Activated B cell treated with CpG ODN at 0.5 μM for 24 hours (primary cell): ENCODE measurements around the gene MZF1. TPM values are rescaled to one million over a fixed set of nuclear protein-coding genes. Genes with fewer than 3 reads are reported as not detected.

Experiments
- ATAC-seq: fragments of 200-7000 bp; cut with Tn5 transposase; one replicate; pipeline ENCODE4 v1.10.0; 2021; ENCODE audit warnings: low read depth, mild to moderate bottlenecking, moderate library complexity
- CTCF ChIA-PET: fragments of 350-600 bp; sonication (Branson Sonifier 250); formaldehyde crosslinking; loops from one replicate; lab custom pipeline; 2021; ENCODE audit warnings: antibody characterized with exemption; lab: Charles Lee
- POLR2A ChIA-PET: fragments of 350-600 bp; sonication (Branson Sonifier 250); formaldehyde crosslinking; loops from one replicate; lab custom pipeline; 2021; ENCODE audit warnings: antibody characterized with exemption; lab: Charles Lee
- DNase-seq: peaks from one replicate; pipeline ENCODE4 v3.0.0; 2022
- H3K27ac Mint-ChIP-seq: one replicate; pipeline ENCODE4 v1.8.0; 2020; ENCODE audit warnings: mixed read lengths
- H3K27me3 Mint-ChIP-seq: one replicate; pipeline ENCODE4 v1.8.0; 2021; ENCODE audit warnings: mixed read lengths
- H3K36me3 Mint-ChIP-seq: one replicate; pipeline ENCODE4 v1.8.0; 2021; ENCODE audit warnings: low read depth, mixed read lengths
- H3K4me1 Mint-ChIP-seq: one replicate; pipeline ENCODE4 v1.8.0; 2021; ENCODE audit warnings: mixed read lengths
- H3K4me3 Mint-ChIP-seq: one replicate; pipeline ENCODE4 v1.8.0; 2020; ENCODE audit warnings: mild to moderate bottlenecking, mixed read lengths
- H3K9me3 Mint-ChIP-seq: one replicate; pipeline ENCODE4 v1.8.0; 2020; ENCODE audit warnings: mixed read lengths
- intact Hi-C: fragments of 100-400 bp; cut with micrococcal nuclease; formaldehyde crosslinking; loops from one replicate; pipeline ENCODE4 v1.15.1; 2024
- total RNA-seq: library from RNA; stranded (reverse); gene quantifications from 2 replicates; pipeline ENCODE4 v1.2.3, GENCODE V29; 2022
- TF ChIP-seq, protein P1 (sequence below): fragments of 200-600 bp; IDR thresholded peaks from one replicate; pipeline ENCODE4 v1.8.0; 2022; ENCODE audit warnings: antibody characterized with exemption, mild to moderate bottlenecking

The MZF1 gene
- total RNA-seq, 1 donor from 2014 or later = 54.5 TPM

DNA sequence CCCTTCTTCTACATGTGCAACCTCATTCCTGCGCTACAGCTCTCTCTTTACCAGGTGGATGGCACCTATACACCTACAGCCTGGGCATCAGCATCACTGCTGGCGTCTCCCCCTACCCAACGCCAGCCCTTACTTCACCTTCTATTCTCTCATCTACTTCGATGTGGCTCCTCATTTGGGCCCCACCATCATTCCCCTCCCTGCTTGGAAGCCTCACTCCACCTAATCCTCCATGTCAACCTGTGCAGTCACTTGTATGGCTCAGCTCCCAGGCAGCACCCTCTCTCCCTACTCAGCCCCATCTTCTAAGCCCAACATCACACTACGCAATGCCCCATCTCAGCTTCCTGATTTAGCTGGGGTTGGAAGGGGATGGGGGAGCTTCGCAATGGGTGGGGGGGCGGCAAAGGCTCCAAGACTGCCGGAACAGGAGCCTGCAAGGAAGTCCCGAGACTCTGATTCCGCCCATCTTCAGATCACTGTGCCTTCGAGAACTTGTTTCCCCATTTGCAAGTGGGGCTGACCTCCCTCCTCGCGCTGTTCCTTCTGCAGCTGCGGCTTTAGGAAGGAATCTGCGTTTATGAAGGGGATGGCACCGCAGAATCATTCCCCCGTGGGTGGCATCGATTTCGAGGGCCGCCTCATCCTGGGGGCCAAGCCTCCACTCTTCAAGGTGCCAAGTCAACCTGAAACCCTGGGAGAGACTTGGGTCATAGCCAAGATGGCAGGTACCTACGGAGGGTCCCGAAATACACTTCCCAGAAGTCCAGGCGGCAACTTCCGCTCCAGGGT is 913 bp downstream of the MZF1 start:
- H3K4me1 Mint-ChIP-seq = peaks cover 43% of the 10 kb centered on the region
- H3K27ac Mint-ChIP-seq = peak overlapping the region; percentile 100
- peaks cover 27% of the 10 kb centered on the region for H3K36me3 Mint-ChIP-seq
- TF ChIP-seq, protein P1, sequence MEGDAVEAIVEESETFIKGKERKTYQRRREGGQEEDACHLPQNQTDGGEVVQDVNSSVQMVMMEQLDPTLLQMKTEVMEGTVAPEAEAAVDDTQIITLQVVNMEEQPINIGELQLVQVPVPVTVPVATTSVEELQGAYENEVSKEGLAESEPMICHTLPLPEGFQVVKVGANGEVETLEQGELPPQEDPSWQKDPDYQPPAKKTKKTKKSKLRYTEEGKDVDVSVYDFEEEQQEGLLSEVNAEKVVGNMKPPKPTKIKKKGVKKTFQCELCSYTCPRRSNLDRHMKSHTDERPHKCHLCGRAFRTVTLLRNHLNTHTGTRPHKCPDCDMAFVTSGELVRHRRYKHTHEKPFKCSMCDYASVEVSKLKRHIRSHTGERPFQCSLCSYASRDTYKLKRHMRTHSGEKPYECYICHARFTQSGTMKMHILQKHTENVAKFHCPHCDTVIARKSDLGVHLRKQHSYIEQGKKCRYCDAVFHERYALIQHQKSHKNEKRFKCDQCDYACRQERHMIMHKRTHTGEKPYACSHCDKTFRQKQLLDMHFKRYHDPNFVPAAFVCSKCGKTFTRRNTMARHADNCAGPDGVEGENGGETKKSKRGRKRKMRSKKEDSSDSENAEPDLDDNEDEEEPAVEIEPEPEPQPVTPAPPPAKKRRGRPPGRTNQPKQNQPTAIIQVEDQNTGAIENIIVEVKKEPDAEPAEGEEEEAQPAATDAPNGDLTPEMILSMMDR = no peak
- ChIA-PET POLR2A (interaction anchor here (0.9 to 4.5 kb wide), 9 partner anchors 8 to 164 kb away, joined by 3 to 63 read pairs (median 6); partner anchors contain the start of genes CHMP2A, TRIM28, UBE2M and ZBTB45), CTCF (interaction anchor here (1.3 to 1.9 kb wide), 2 partner anchors 17 to 52 kb away, joined by 3 to 7 read pairs; partner anchors contain the start of genes CHMP2A and ZBTB45)
- ATAC-seq = no peak
- DNase-seq = no peak
- no peaks in the 10 kb centered on the region for H3K9me3 Mint-ChIP-seq
- intact Hi-C loops = loop anchor here (1.0 kb wide), 2 partner anchors 9 to 210 kb away; partner anchors contain the start of gene ZNF497
- peak overlapping the region; percentile 97 for H3K4me3 Mint-ChIP-seq
- H3K27me3 Mint-ChIP-seq = no peaks in the 10 kb centered on the region

GRCh38 chr19:58571575-58571947 is 1.6 kb downstream of the MZF1 start:
- DNase-seq (no peak), ATAC-seq (no peak)
- H3K4me3 Mint-ChIP-seq = no peak overlapping the region
- intact Hi-C loops = no loop called here
- CTCF ChIA-PET = interaction anchor here (1.3 to 1.9 kb wide), 2 partner anchors 16 to 52 kb away, joined by 3 to 7 read pairs; partner anchors contain the start of genes CHMP2A and ZBTB45
- peak overlapping the region; percentile 100 for H3K27ac Mint-ChIP-seq
- peaks cover 43% of the 10 kb centered on the region for H3K4me1 Mint-ChIP-seq
- POLR2A ChIA-PET = interaction anchor here (1.3 to 4.5 kb wide), 6 partner anchors 11 to 163 kb away, joined by 3 to 63 read pairs (median 15); partner anchors contain the start of genes CHMP2A, TRIM28, UBE2M and ZBTB45
- TF ChIP-seq, protein P1 = no peak
- H3K27me3 Mint-ChIP-seq = no peaks in the 10 kb centered on the region
- H3K36me3 Mint-ChIP-seq = peaks cover 30% of the 10 kb centered on the region
- no peaks in the 10 kb centered on the region for H3K9me3 Mint-ChIP-seq

- Mint-ChIP-seq H3K4me1 (peaks cover 45% of the 10 kb centered on the region), H3K27me3 (no peaks in the 10 kb centered on the region), H3K27ac (no peak overlapping the region), H3K9me3 (no peaks in the 10 kb centered on the region), H3K36me3 (peaks cover 31% of the 10 kb centered on the region), H3K4me3 (no peak overlapping the region)
- ATAC-seq (no peak), DNase-seq (no peak)
- ChIA-PET POLR2A (interaction anchor here (2.1 to 4.5 kb wide), 4 partner anchors 10 to 51 kb away, joined by 12 to 63 read pairs (median 21); partner anchors contain the start of genes CHMP2A, TRIM28, UBE2M and ZBTB45), CTCF (interaction anchor here (0.9 to 1.3 kb wide), 2 partner anchors 16 to 51 kb away, joined by 3 read pairs; partner anchors contain the start of genes CHMP2A and ZBTB45)
- TF ChIP-seq, protein P1 = no peak
- intact Hi-C loops = no loop called here
These were observed 2.2 kb downstream of the MZF1 start for GRCh38 chr19:58570770-58571574.

DNA sequence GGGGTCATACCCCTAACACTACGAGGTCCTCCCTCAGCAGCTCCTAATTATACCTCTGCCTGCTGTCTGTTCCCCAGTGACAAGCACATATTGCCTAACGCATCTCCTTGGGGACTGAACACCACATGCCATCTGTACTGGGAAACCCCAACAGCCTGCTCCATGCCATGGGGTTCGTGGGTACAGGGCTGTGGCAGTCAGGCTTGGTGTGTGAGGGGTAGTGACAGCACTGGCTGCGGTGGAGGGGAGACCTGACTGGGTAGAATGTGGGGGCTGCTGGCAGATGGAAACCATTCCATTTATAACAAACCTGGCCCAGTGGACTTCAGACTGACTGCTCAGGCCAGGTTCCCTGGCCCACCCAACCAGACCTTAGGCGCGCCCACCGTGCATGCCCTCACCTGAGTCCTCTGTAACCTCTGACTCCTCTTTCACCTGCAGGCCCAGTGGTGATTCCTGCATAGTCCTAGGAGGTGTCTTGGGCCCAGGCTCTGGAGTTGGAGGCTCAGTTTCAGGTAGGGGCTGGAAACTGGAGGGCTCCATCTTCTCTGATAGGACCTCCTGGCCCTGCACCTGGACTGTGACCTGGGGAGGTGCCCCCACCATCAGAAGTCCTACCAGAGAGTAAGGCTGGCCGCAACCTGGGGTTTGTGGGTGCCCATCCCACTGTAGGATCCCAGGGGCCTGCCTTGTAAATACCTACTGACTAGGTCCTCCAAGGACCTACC is 3.0 kb downstream of the MZF1 start:
- DNase-seq = peak; percentile 15

More for the DNA sequence above, 3.0 kb downstream of the MZF1 start:
- Mint-ChIP-seq H3K4me1 (peaks cover 38% of the 10 kb centered on the region), H3K36me3 (peaks cover 31% of the 10 kb centered on the region), H3K9me3 (no peaks in the 10 kb centered on the region), H3K4me3 (no peak overlapping the region), H3K27me3 (no peaks in the 10 kb centered on the region), H3K27ac (no peak overlapping the region)
- TF ChIP-seq, protein P1 = no peak
- ChIA-PET POLR2A (interaction anchor here (0.8 to 4.5 kb wide), 2 partner anchors 10 to 15 kb away, joined by 3 to 63 read pairs; partner anchors contain the start of genes CHMP2A and UBE2M), CTCF (interaction anchor here (0.9 kb wide), 1 partner anchor 50 kb away, joined by 3 read pairs; the partner anchor contains the start of gene ZBTB45)
- ATAC-seq = no peak
- intact Hi-C loops = no loop called here
